HS-5 (cell line): Measurements from ENCODE around the gene RASAL3.

ENCODE experiments used
- DNase-seq: peaks from one replicate; pipeline ENCODE4 v3.0.0-alpha.2; 2012; ENCODE audit warnings: low read depth

Gene RASAL3

GRCh38 chr19:15448778-15449619, 15.3 kb downstream of the RASAL3 start:
- DNase-seq, result no peak

- no peak for DNase-seq
Observed at GRCh38 chr19:15448044-15448777, 16.1 kb downstream of the RASAL3 start.

GRCh38 chr19:15447057-15447456, 17.3 kb downstream of the RASAL3 start:
- no peak for DNase-seq

DNA sequence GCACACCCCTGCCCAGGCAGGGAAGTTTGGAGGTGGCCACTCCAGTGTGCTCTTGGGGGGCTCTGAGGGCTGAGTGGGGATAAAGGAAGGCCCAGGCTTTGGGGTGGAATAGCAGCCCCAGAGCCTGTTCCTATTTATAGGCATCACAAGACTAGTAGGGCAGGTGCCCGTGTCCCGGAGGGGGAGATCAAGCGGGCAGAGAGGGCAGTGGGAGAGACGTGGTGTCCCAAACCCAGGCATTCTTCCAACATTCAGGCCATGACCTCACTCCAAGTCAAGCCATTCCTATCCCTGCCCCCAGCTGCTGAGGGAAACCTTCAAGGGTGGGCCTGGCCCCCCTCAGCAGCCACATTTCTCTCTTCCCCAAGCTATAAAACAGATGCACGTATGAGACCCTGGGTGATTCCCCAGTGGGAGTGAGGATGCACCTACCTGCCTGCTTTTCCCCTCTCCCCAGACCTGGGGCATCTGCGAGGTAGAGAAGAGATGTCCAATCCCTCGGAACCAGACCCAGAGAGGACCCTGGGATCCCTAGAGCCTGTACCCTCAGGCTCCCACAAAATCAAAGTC, 18.5 kb downstream of the RASAL3 start:
- DNase-seq, result no peak

- no peak for DNase-seq
Observed at GRCh38 chr19:15445227-15445605, 19.1 kb downstream of the RASAL3 start.

DNA sequence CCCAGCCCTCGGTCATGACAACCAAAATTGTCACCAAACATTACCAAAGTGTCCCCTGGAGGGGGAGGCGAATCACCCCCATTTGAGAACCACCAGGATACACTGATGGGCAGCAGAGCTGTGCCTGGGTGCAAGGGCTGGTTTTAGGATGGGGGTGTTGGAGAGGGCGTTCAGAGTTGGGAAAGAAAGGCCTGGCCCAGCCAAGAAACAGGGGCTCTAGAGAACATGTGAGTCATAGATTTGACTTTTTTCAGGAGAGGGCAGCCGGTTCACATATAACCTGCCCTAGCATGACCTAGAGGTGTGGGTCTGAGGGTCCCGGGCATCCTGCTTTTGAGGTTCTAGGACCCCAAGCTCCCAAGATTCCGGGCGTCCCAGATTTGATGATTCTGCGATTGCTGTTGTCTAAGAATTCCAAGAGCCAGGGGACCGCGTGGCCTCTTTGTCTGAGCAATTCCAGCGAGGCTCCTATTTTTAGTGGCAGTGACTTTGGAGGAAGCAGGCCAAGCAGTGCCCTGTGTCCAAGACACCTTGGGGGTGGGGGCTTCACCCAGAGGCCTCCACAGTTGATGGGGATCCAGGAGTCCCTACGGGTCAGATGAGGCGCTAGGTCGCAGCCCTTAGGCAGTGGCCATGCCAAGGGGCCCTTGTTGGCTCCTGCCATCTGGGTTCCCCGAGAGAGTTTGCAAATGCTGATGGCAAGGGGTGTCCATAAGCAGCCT, 19.7 kb downstream of the RASAL3 start:
- no peak for DNase-seq

GRCh38 chr19:15443838-15444237, 20.5 kb downstream of the RASAL3 start:
- DNase-seq, result no peak

GRCh38 chr19:15443325-15443724, 21.0 kb downstream of the RASAL3 start:
- DNase-seq, result no peak

GRCh38 chr19:15442142-15442920, 22.0 kb downstream of the RASAL3 start:
- no peak for DNase-seq

GRCh38 chr19:15441317-15441716, 23.0 kb downstream of the RASAL3 start:
- DNase-seq, result no peak

DNA sequence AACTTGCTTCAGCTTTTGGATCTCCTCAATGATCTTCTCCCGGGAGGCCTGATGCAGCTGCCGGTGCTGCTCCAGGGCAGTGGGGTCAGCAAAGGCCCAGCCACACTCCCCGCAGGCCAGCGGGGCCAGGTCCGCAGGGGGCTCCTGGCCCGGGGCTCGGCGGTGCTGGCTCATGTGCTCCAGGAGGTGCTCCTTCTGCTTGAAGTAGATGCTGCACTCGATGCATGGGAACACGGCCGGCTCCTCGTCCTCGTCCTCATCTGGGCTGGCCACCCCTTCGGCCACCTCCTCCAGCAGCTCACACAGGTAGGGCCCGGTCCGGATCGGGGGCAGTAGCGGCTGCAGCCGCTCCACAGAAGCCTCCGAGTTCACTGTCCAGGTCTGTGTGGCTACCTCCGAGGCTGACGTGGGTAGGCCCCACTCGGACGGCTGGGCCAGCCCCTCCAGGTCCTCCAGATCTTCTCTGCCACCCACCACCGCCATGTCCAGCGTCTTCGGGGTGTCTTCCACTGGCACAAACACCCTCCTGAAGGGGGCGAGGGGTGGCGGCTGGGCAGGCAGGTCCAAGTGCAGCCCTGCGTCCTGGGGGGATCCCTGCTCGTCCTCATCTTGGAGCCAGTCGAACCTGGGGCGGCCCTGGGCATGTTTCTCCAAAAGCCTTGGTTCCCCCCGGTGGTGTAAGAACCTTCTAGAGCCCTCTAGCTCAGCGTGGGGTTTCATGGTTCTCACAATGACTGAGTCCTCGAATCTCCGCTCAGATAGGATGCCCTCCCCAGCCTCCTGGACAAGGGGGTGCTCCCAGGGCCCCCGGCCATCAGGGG, 24.3 kb downstream of the RASAL3 start:
- DNase-seq, result no peak

- DNase-seq, result no peak
Observed at GRCh38 chr19:15439078-15439799, 25.1 kb downstream of the RASAL3 start.

- no peak for DNase-seq
Observed at GRCh38 chr19:15438577-15438976, 25.8 kb downstream of the RASAL3 start.

GRCh38 chr19:15438124-15438496, 26.2 kb downstream of the RASAL3 start:
- no peak for DNase-seq

DNA sequence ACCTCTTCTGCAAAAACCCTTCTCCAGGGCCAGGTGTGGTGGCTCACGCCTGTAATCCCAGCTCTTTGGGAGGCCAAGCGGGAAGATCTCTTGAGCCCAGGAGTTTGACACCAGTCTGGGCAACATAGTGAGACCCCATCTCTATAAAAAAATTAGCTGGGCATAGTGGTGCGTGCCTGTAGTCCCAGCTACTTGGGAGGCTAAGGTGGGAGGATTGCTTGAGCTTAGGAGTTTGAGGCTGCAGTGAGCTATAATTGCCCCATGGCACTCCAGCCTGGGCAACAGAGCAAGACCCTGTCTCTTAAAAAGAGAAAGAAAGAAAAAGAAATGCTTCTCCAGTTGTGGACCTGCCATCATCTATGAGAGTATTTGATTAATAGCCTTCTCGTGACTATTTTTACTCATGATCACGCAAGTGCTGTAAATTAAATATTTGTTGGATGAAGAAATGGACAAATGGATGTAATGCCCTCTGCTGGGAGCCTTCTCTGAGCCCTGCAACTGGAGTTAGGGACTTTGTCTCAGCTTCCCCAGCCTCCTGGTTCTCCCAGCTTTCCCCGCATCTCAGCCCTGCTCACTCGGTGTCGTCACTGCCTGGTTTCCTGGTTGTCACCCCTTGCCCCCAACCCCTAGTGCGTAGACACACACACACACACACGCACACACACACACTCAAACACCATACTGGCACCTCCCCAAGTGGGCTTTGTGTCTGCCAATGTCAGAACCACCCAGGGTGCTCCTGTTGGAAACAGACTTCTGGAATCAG, 26.8 kb downstream of the RASAL3 start:
- no peak for DNase-seq

DNA sequence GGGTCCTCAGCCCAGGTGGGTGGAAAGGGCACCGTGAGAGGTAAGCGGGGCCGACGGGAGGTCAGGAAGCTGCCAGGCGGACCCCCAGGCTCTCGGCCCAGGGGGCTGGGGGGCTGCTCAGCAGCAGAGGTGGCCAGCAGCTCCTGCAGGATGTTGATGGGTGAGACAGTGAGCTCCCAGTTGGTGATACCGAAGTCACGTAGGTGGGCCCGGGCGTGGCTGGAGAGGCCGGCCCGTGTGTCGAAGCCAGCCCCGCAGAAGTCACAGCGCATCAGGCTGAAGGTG, 27.6 kb downstream of the RASAL3 start:
- DNase-seq, result no peak

DNA sequence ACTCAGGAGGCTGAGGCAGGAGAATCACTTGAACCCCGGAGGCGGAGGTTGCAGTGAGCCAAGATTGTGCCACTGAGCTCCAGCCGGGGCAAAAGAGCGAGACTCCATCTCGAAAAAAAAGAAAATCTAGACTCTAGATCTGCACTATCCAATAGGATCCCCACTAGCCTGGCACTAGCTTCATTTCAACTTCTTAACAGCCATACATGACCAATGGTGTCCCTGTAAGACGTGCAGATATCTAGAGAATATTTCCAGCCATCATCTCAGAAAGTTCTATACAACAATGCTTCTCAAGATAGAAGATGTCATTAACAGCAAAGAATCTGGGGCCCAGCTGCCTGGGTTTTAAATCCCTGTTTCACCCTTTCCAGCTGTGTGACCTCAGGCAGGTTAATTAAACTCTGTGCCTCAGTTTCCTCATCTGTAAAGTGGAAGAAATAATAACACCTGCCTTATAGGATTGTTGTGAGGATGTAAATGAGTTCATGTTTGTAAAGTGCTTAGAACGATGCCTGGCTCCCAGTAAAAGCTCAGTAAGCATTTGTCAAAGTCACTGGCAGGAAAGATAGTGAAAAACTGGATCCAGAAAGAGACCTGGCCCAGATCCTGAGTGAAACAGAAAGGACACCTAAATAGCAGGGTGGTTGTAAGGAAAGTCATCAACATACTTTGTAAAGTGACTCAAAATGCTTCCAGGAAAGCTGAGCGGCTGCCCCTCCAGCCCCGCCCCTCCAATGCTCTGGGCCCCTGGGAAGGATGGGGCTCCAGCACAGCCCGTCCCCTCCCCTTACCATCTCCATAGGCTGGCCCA, 28.1 kb downstream of the RASAL3 start:
- no peak for DNase-seq

GRCh38 chr19:15433519-15434069, 30.8 kb downstream of the RASAL3 start:
- DNase-seq, result no peak
